Germinal center (tissue), 1 donor: Measurements from ENCODE around the gene CYRIA.

Experiments
- DNase-seq: peaks from one replicate; pipeline ENCODE4 v3.0.0; 2012; ENCODE audit warnings: mixed read lengths, low spot score

The CYRIA gene

DNA sequence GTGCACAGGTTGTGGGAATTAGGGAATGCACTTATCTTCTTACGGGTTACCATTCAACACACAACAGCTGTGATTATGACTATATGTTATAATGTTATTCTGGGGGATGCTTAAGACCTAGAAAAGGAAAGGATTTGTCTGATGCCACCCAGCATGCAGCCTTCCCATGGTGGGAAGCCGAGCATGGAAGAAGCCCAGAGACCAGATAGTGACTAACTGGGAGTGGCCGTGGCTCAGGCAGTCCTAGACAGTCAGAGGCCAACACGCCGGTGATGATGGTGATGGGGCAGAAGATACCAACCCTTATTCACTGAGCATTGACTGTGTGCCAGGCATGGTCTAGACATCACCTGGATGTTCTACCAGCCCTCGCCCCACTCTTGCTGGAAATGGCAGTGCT is 35.9 kb downstream of the CYRIA start:
- DNase-seq: no peak

DNA sequence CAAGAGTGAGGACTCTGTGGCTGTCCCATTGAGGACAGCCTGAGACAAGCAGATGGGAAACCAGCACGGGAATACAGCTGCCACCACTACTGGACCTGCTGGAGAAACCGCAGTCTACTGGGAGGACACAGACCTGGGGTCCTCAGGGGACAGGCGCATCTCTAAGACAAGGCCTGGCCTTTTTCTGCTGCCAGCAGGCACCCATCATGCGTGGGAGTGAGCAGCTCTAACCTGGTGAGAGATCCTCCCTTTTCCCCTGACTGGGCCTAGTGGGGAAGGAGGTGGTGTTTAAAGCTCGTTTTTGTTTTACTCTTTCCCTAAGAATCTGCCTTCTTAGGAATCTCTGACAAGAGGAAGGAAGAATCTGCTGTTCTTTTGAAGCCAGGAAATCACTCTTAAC is 36.6 kb downstream of the CYRIA start:
- DNase-seq: no peak

DNA sequence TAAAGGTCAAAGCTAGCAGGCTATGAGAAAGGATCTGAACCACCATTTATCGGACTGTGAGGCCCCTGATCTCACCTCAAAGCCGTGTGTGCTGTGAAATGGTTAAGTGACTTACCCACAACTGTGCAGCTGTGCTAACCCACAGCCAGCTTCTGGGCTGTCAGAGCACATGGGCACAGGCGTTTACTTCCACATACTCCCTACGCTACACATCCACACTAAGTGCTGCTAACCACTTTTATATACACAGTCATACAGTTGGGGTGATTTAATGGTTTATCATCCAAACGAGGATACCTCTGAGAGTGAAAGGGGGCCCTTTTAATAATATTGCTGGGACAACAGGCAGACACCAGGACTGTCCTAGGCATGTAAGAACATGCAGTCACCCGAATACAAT is 37.3 kb downstream of the CYRIA start:
- DNase-seq: peak; percentile 24

DNA sequence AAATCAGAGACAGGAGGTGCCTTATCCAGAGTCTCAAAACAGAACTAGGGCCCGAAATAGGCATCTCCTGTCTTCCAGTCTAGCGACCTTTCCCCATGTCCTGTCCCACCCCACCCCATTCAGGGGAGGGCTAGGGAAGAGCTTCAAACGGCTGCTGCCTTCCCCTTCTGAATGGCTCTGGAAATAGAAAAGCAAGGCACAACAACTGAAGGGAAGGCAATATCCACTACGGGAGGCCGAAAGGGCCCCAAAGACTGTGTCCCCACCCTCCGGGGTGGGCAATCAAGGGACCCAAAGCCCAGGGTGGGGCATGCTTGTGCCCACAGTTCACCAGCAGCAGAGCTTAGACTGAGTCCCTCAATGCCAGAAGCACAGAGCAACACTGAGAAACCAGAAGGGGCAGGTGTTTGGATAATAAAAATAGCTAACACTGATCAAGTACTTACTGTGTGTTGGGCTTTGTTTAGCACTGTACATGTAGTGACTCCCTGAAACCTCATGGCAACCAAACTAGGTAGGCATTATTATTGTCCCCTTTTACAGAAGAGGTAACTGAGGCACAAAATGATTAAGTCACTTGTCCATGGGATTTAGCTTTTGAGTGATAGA is 38.5 kb downstream of the CYRIA start:
- peak; percentile 29 for DNase-seq

DNA sequence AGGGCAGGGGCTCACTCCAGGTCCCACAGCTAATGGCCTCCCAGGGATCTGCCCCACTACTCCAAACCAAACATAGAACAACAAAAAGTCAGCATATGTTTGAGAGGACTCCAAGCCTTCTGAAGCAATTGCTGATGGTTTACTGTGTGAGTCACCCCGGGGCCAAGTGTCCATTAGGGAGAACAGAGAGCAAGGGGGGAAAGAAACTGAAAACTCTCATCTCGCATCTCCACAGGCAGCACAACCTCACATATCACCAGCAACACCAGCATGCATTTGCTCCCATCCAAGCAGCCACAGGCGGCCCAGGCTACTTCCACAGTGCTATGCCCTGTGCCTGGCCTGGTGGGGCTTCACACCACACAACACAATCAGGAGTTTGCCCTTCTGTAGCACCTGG is 39.1 kb downstream of the CYRIA start:
- no peak for DNase-seq

DNA sequence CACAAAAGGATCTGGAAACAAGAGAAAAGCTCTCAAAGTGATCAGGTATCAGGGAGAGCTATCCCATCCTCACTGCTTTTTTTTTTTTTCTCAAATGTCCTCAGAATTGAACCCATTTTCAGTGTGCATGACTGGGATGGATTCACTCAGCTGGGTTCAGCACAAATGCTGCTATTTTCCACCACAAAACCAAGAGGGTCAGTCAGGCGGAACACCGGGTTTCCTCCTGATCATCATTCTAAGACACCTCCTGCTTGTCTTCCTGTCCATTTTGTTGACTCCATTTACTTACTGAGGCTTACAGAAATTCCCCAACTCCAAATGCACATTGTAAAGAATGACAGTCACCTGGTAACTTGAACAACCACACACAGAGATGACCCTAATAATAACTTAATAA is 39.9 kb downstream of the CYRIA start:
- peak; percentile 28 for DNase-seq

DNA sequence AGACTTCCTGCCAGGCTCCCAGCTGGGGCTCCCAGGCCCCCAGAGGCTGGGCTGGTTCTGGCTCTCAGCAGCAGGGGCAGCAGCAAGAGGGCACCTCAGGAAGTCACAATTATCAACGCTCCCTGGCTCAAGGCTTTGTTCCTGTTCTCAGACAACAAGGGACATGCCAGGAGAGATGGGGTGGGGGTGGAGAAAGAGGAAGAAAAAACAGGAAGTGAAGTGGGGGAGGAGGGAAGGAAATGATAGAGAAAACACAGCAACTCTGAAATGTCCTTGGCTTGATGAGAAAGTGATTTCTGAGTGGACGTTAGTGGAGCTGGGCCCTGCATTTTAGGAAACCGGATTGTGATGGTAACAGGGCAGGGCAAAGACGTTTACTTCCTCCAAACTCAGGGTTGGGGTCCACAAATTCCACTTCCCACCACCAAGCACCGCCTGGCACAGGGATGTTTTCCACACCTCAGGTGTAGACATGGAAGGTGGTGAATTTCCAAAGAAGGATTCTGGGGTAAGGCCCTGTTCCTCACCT is 40.4 kb downstream of the CYRIA start:
- peak; percentile 63 for DNase-seq

- DNase-seq: no peak
Observed at GRCh38 chr2:16624436-16624780, 41.2 kb downstream of the CYRIA start.

DNA sequence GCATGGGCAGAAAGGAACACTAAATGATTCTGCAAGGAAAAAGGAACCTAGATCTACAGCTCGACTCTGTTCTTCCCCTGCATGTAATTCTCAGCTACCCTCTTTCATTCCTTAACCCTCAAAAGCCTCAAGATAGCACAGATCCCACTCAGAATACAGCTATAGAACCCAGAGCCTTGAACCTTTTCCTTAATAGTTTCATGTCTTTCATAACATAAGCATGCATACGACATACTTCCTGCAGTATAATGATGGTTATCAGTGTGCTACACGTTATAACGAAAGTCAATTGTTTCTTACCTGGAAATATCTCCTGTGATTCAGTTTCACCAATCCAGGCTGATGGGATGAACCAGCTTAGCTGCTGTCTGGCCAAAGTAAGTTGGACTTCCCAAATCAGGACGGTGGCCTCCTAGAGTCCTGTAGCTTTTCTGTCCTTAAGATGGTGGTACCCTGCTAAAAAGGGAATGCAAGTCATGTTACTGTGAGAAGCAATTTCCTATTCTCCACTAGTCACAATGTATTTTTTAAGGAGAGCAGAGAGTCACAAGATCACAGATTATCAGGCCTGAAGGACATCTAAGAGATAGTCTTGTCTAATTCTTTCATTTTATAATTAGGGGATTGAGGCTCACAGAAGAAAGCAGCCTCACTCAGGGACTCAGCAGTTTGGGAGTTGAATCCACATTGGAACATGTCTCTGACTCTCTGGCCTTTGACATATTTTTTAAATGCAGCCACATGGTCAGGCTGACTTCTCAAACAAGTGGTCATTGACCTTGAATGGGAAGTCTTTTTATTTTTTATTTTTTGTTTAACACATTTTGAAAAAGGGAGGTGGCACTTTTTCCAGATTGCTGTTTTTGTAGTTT is 41.8 kb downstream of the CYRIA start:
- no peak for DNase-seq

DNA sequence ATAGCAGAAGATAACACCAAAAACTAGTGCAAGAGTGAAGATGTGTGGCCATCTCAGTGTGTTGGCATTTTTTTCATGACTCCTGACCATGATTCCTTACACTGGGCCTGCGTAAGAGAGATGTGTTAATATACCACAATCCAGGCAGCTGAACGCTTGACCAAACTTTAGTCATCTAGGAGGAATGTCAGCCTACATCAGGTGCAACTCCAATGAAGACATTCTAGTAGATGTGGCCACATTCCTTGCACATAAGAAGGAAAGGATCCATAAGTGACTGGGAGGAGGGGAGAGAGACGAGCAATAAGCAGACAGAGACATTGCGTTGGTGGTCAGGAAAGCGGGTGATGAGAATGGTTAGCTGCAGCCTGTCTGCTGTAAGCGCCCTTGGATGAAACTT is 42.6 kb downstream of the CYRIA start:
- DNase-seq: no peak

DNA sequence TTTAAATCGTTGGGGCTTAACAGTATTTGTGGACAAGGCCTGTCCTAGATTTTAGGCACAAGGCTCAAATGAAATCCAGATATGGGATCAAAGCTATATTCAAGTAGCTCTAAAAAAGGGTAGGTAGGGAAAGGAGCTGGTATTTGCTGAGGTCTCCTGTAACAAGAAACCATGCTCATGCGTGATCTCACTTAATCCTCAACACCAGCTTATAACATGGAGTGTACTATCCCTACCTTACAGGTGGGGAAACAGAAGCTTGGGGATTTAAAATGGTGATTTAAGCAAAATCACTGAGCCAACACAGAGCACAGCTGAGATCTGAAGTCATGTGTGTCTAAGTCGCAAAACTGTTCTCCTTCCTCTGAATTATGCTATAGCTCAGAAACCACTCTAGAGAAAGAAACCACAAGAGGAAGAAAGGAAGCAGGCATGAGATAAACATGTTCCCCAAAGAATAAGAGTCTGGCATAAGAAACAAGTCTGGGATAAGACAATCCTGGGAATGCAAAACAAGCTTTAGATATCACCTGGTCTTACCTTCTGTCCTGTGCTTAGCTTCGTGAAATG is 43.1 kb downstream of the CYRIA start:
- DNase-seq: no peak

GRCh38 chr2:16621316-16621715 is 44.3 kb downstream of the CYRIA start:
- DNase-seq: no peak

DNA sequence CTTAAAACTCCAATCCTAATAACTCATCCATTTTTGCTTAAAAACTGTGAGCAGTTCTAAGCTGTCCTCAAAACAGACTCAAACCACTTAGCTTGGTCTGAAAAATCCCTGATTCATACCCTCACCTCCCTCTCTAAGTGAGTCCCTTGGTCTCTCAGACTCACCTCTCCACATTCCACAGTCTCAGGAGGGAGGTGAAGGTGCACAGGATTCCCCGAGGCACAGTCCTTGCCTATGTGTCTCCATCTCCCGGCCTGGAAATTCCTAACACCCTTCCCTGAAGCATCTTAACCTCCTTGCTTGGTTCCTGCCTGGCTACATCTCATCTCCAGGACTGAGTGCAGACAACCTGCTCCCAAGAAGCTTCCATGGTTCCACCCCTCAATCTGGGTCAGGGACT is 45.0 kb downstream of the CYRIA start:
- no peak for DNase-seq

DNA sequence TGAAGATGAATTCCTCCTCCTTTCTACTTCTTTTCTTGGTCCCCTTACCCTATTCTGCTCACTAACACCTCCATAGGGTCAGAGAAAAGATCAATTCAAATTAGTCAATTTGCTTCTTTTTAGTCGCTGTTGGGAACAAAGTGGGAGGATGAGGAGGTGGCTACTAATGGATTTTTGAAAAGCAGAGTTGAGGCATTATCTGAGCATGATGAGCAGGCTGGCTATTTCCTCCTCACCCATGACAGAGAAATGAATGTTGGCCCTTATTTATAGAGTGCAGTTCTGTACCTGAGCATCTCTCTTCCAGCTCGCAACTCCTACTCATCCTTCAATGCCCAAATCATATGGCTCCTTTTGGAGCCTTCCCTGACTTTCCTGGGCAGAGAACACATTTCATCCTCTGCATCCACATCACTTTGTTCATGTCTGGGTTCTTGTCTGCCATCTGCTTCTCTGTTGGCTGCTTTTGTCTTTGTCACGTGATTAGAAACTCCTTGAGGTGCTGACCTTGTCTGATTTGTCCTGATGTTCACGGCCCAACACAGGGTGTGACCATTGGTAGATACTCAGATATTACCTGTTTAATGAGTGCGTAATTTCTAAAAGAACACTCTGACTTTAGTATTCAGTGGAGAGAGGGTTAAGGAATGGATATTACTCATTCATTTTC is 45.9 kb downstream of the CYRIA start:
- no peak for DNase-seq

DNA sequence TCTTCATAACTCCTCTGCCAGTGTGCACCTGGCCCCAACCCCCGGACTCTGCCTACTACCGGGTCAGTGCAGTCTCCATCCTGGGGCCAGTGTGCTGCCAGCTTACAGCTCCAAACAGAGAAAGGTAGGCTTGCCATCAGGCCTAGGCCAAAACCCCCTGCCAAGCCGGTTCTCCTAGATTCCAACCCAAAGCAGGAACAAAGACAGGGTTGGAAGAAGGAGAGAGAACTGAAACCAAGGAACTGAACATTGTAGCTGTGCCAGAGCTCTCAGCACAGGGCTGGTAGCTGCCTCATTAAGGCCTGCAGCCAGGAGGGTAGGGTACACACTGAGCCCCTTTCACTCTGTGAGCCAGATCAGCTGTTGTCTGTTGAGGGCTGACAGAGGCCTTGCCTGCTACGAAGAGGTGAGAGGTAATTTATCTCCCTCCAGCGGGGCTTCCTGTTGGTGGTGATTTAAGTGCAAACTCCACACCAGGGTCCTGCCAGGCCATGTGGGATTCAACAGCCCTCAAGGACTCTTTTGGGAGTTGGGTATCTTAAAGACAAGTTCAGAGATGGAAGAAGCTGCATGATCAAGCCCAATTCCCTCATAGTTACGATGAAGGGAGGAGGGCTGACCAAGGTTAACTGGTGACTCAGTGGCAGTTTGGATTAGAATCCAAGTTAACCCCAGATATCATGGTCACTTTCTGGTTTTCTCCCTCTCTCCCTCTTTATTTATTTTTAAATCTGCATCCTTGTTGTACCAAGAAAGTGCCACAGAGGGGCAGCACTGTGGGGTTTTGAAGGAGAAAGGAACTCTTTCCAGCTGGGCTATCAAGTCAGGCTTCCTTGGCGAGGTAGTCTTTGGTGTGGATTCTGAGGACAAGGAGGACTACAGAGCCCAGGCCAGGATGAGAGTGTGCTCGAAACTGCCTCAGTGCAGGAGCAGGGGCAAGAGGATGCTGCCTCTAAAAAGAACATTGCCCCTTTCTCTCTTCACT is 48.1 kb downstream of the CYRIA start:
- no peak for DNase-seq
